ENCODE measurements around the gene GPRIN3. TPM values are rescaled to one million over a fixed set of nuclear protein-coding genes. Genes with fewer than 3 reads are reported as not detected.
A peak's percentile ranks its signal among the peaks of the same experiment; 100 is the strongest.

The GPRIN3 gene
- total RNA-seq, 2 experiments from 2014 or later = 46.4 TPM

GRCh38 chr4:89269121-89269666, 38.4 kb downstream of the GPRIN3 start:
- POLR2A ChIA-PET = interaction anchor here (1.1 to 1.3 kb wide), 4 partner anchors 9 to 26 kb away, joined by 3 to 5 read pairs (median 4); no protein-coding TSS in a partner anchor
- Histone ChIP-seq H3K9me3 (ENCODE audit: control insufficient read depth in 1 of 2, insufficient read depth in 1 of 2, low read length in 2 of 2) (no peaks in the 10 kb centered on the region), H3K4me1 (ENCODE audit: insufficient read depth, low read length) (peaks cover 36% of the 10 kb centered on the region), H3K27me3 (ENCODE audit: control insufficient read depth in 1 of 2, insufficient read depth in 2 of 2, low read length in 2 of 2) (no peaks in the 10 kb centered on the region), H3K27ac (ENCODE audit: low read depth in 1 of 2, low read length in 2 of 2) (no peak overlapping the region), H3K4me3 (ENCODE audit: low read length) (no peak overlapping the region), H3K36me3 (ENCODE audit: insufficient read depth, low read length) (peaks cover 11% of the 10 kb centered on the region)
- CTCF ChIA-PET = no interaction called here
- H3K9me3 Mint-ChIP-seq = peaks cover 8% of the 10 kb centered on the region
- peak overlapping the region; percentile 73 for H3K27ac Mint-ChIP-seq
- no peak overlapping the region for H3K4me3 Mint-ChIP-seq
- H3K4me1 Mint-ChIP-seq (ENCODE audit: low read depth) = peaks cover 88% of the 10 kb centered on the region
- intact Hi-C loops (cut with DNase I, micrococcal nuclease) = no loop called here
- H3K27me3 Mint-ChIP-seq = no peaks in the 10 kb centered on the region
- no peak for TF ChIP-seq CTCF (IDR thresholded peaks at IDR 0.05)
- H3K36me3 Mint-ChIP-seq (ENCODE audit: low read depth) = peaks cover 57% of the 10 kb centered on the region
- ATAC-seq (ENCODE audit: poor library complexity) (no peak), DNase-seq (no peak)

GRCh38 chr4:89268679-89269078, 38.9 kb downstream of the GPRIN3 start:
- no peaks in the 10 kb centered on the region for H3K27me3 Mint-ChIP-seq
- POLR2A ChIA-PET = interaction anchor here (1.1 to 1.3 kb wide), 4 partner anchors 9 to 26 kb away, joined by 3 to 5 read pairs (median 4); no protein-coding TSS in a partner anchor
- H3K9me3 Mint-ChIP-seq = peaks cover 8% of the 10 kb centered on the region
- no peak for TF ChIP-seq CTCF (IDR thresholded peaks at IDR 0.05)
- H3K4me3 Mint-ChIP-seq = no peak overlapping the region
- CTCF ChIA-PET = no interaction called here
- no peak for ATAC-seq (ENCODE audit: poor library complexity)
- no peaks in the 10 kb centered on the region for H3K9me3 ChIP-seq (ENCODE audit: control insufficient read depth in 1 of 2, insufficient read depth in 1 of 2, low read length in 2 of 2)
- H3K4me1 ChIP-seq (ENCODE audit: insufficient read depth, low read length) = peaks cover 38% of the 10 kb centered on the region
- no peak for DNase-seq
- peaks cover 7% of the 10 kb centered on the region for H3K36me3 ChIP-seq (ENCODE audit: insufficient read depth, low read length)
- H3K4me3 ChIP-seq (ENCODE audit: low read length) = no peak overlapping the region
- H3K36me3 Mint-ChIP-seq (ENCODE audit: low read depth) = peaks cover 52% of the 10 kb centered on the region
- no peaks in the 10 kb centered on the region for H3K27me3 ChIP-seq (ENCODE audit: control insufficient read depth in 1 of 2, insufficient read depth in 2 of 2, low read length in 2 of 2)
- no peak overlapping the region for H3K27ac ChIP-seq (ENCODE audit: low read depth in 1 of 2, low read length in 2 of 2)
- peaks cover 88% of the 10 kb centered on the region for H3K4me1 Mint-ChIP-seq (ENCODE audit: low read depth)
- peak overlapping the region; percentile 73 for H3K27ac Mint-ChIP-seq
- intact Hi-C loops (cut with DNase I, micrococcal nuclease) = no loop called here

- H3K36me3 ChIP-seq (ENCODE audit: insufficient read depth, low read length) = peaks cover 7% of the 10 kb centered on the region
- no peak for TF ChIP-seq CTCF (IDR thresholded peaks at IDR 0.05)
- ATAC-seq (ENCODE audit: poor library complexity) (no peak), DNase-seq (no peak)
- ChIA-PET POLR2A (no interaction called here), CTCF (no interaction called here)
- Mint-ChIP-seq H3K27ac (peak overlapping the region; percentile 19), H3K4me1 (ENCODE audit: low read depth) (peaks cover 88% of the 10 kb centered on the region), H3K4me3 (no peak overlapping the region), H3K27me3 (no peaks in the 10 kb centered on the region), H3K9me3 (peaks cover 8% of the 10 kb centered on the region), H3K36me3 (ENCODE audit: low read depth) (peaks cover 47% of the 10 kb centered on the region)
- H3K27ac ChIP-seq (ENCODE audit: low read depth in 1 of 2, low read length in 2 of 2) = no peak overlapping the region
- H3K27me3 ChIP-seq (ENCODE audit: control insufficient read depth in 1 of 2, insufficient read depth in 2 of 2, low read length in 2 of 2) = no peaks in the 10 kb centered on the region
- no peaks in the 10 kb centered on the region for H3K9me3 ChIP-seq (ENCODE audit: control insufficient read depth in 1 of 2, insufficient read depth in 1 of 2, low read length in 2 of 2)
- intact Hi-C loops (cut with DNase I, micrococcal nuclease) = no loop called here
- no peak overlapping the region for H3K4me3 ChIP-seq (ENCODE audit: low read length)
- H3K4me1 ChIP-seq (ENCODE audit: insufficient read depth, low read length) = peaks cover 35% of the 10 kb centered on the region
Measured at GRCh38 chr4:89267846-89268245, 39.8 kb downstream of the GPRIN3 start.

Measured in CD4-positive, alpha-beta T cell (primary cell).